ENCODE measurements around the gene OR2D3.

The OR2D3 gene

GRCh38 chr11:6926208-6927029 is 5.6 kb downstream of the OR2D3 start, which contains the start of gene ZNF215:
ZNF215 (plus strand) TSS chr11:6926426; CDS start chr11:6932273, 5,847 bp downstream.
- Histone ChIP-seq H4K8ac (ENCODE audit: low read depth, low read length) (no peak within 1 kb of the TSS), H3K27ac (replicated peaks; ENCODE audit: low read length) (peak within 1 kb of the TSS; percentile 72), H2BK5ac (ENCODE audit: low read length) (peak within 1 kb of the TSS; percentile 30), H2AFZ (ENCODE audit: low read length) (peak within 1 kb of the TSS; percentile 96), H3K4ac (ENCODE audit: low read length) (no peak within 1 kb of the TSS), H2BK120ac (ENCODE audit: low read depth, low read length) (no peak within 1 kb of the TSS), H3K18ac (ENCODE audit: low read length) (peak within 1 kb of the TSS; percentile 99), H3K79me1 (ENCODE audit: low read depth, low read length) (peaks cover 2% of the 10 kb centered on the region), H4K91ac (ENCODE audit: low read depth, low read length, poor library complexity) (peak within 1 kb of the TSS; percentile 9), H2AK5ac (ENCODE audit: low read depth, low read length) (no peak within 1 kb of the TSS), H3K4me2 (ENCODE audit: insufficient read depth, low read length, poor library complexity, severe bottlenecking) (peak within 1 kb of the TSS; percentile 71), H3K9ac (ENCODE audit: low read depth, low read length, poor library complexity) (peak within 1 kb of the TSS; percentile 95), H3K23ac (ENCODE audit: low read depth, low read length, poor library complexity) (peak within 1 kb of the TSS; percentile 34), H3K4me1 (ENCODE audit: control insufficient read depth in 2 of 2, insufficient read depth in 1 of 2, low read depth in 1 of 2, low read length in 2 of 2) (peaks cover 0 to 11% of the 10 kb centered on the region in 2 donors), H3K27me3 (ENCODE audit: control insufficient read depth in 3 of 3, insufficient read depth in 3 of 3, low read depth in 1 of 3, low read length in 3 of 3) (no peaks in the 10 kb centered on the region), H3K36me3 (replicated peaks in 1 of 2; ENCODE audit: control insufficient read depth in 2 of 2, insufficient read depth in 2 of 2, low read length in 2 of 2) (peaks cover 0 to 8% of the 10 kb centered on the region in 2 donors), H3K4me3 (ENCODE audit: low read length in 2 of 2) (peak within 1 kb of the TSS; percentile 87 to 90), H2BK12ac (ENCODE audit: low read length) (no peak within 1 kb of the TSS), H2BK15ac (ENCODE audit: low read length) (peak within 1 kb of the TSS; percentile 35), H3K14ac (ENCODE audit: low read length) (no peak within 1 kb of the TSS), H3K9me3 (replicated peaks in 1 of 2; ENCODE audit: control insufficient read depth in 2 of 2, insufficient read depth in 1 of 2, low read depth in 1 of 2, low read length in 2 of 2) (no peaks in the 10 kb centered on the region)
- DNase-seq (ENCODE audit: low spot score): peak; percentile 78
- no CpG with 5 or more reads among the region's 61 CpGs for WGBS, 2 donors (ENCODE audit: extremely low coverage in 2 of 2, insufficient read length in 2 of 2, insufficient replicate concordance in 1 of 2)

DNA sequence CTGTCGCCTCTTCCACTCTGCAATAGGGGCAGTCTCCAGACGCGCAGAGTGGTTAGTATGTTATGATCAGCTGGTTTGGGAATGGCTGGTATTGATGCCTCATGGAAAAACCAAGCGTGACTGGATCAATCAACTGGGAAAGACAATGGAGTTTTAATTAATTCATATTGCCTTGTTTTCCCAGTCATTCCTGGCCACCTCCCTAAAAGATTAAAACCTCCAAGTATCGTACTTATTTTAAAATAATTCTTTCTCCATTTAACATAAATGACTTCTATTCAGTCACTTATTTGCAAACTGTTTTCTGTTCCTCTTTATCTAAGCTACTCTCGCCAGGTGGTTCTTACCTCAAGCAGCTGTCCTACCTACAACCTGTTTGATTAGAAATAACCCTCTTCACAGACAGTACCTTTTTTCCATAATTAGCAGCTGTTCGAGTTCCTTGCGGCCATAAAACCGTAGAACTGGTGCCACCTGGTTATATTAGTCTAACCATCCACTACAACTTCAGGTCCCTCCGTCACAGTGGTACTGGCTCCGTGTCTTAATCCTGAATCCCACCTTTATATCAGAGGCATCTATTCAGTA is 6.3 kb downstream of the OR2D3 start:
- Histone ChIP-seq H2AFZ (ENCODE audit: low read length) (peak overlapping the region; percentile 96), H4K91ac (ENCODE audit: low read depth, low read length, poor library complexity) (no peak overlapping the region), H3K4me3 (ENCODE audit: low read length in 2 of 2) (peak overlapping the region; percentile 87 to 90), H3K9me3 (replicated peaks in 1 of 2; ENCODE audit: control insufficient read depth in 2 of 2, insufficient read depth in 1 of 2, low read depth in 1 of 2, low read length in 2 of 2) (no peaks in the 10 kb centered on the region), H3K18ac (ENCODE audit: low read length) (no peak overlapping the region), H3K4me1 (ENCODE audit: control insufficient read depth in 2 of 2, insufficient read depth in 1 of 2, low read depth in 1 of 2, low read length in 2 of 2) (peaks cover 0 to 11% of the 10 kb centered on the region in 2 donors), H2BK5ac (ENCODE audit: low read length) (no peak overlapping the region), H4K8ac (ENCODE audit: low read depth, low read length) (no peak overlapping the region), H3K4ac (ENCODE audit: low read length) (no peak overlapping the region), H2BK12ac (ENCODE audit: low read length) (no peak overlapping the region), H3K14ac (ENCODE audit: low read length) (no peak overlapping the region), H2AK5ac (ENCODE audit: low read depth, low read length) (no peak overlapping the region), H3K27me3 (ENCODE audit: control insufficient read depth in 3 of 3, insufficient read depth in 3 of 3, low read depth in 1 of 3, low read length in 3 of 3) (no peaks in the 10 kb centered on the region), H3K23ac (ENCODE audit: low read depth, low read length, poor library complexity) (peak overlapping the region; percentile 34), H3K36me3 (replicated peaks in 1 of 2; ENCODE audit: control insufficient read depth in 2 of 2, insufficient read depth in 2 of 2, low read length in 2 of 2) (peaks cover 0 to 11% of the 10 kb centered on the region in 2 donors), H3K4me2 (ENCODE audit: insufficient read depth, low read length, poor library complexity, severe bottlenecking) (peak overlapping the region; percentile 71), H2BK120ac (ENCODE audit: low read depth, low read length) (no peak overlapping the region), H3K27ac (replicated peaks; ENCODE audit: low read length) (no peak overlapping the region), H3K9ac (ENCODE audit: low read depth, low read length, poor library complexity) (peak overlapping the region; percentile 95), H2BK15ac (ENCODE audit: low read length) (no peak overlapping the region), H3K79me1 (ENCODE audit: low read depth, low read length) (peaks cover 2% of the 10 kb centered on the region)
- WGBS, 2 donors (ENCODE audit: extremely low coverage in 2 of 2, insufficient read length in 2 of 2, insufficient replicate concordance in 1 of 2): 100% methylated on average over 1 of the region's 11 CpGs; no CpG with 5 or more reads in 1 of the 2 donors
- DNase-seq (ENCODE audit: low spot score): no peak

GRCh38 chr11:6928916-6929315 is 8.1 kb downstream of the OR2D3 start:
- Histone ChIP-seq H3K4ac (ENCODE audit: low read length) (no peak overlapping the region), H3K9me3 (replicated peaks in 1 of 2; ENCODE audit: control insufficient read depth in 2 of 2, insufficient read depth in 1 of 2, low read depth in 1 of 2, low read length in 2 of 2) (peaks cover 0 to 4% of the 10 kb centered on the region in 2 donors), H3K36me3 (replicated peaks in 1 of 2; ENCODE audit: control insufficient read depth in 2 of 2, insufficient read depth in 2 of 2, low read length in 2 of 2) (peaks cover 0 to 23% of the 10 kb centered on the region in 2 donors), H2AFZ (ENCODE audit: low read length) (no peak overlapping the region), H4K8ac (ENCODE audit: low read depth, low read length) (no peak overlapping the region), H2BK15ac (ENCODE audit: low read length) (no peak overlapping the region), H3K9ac (ENCODE audit: low read depth, low read length, poor library complexity) (no peak overlapping the region), H3K27ac (replicated peaks; ENCODE audit: low read length) (no peak overlapping the region), H3K4me3 (ENCODE audit: low read length in 2 of 2) (no peak overlapping the region), H2BK120ac (ENCODE audit: low read depth, low read length) (no peak overlapping the region), H3K4me2 (ENCODE audit: insufficient read depth, low read length, poor library complexity, severe bottlenecking) (no peak overlapping the region), H2AK5ac (ENCODE audit: low read depth, low read length) (no peak overlapping the region), H2BK5ac (ENCODE audit: low read length) (no peak overlapping the region), H3K4me1 (ENCODE audit: control insufficient read depth in 2 of 2, insufficient read depth in 1 of 2, low read depth in 1 of 2, low read length in 2 of 2) (peaks cover 0 to 11% of the 10 kb centered on the region in 2 donors), H2BK12ac (ENCODE audit: low read length) (no peak overlapping the region), H3K27me3 (ENCODE audit: control insufficient read depth in 3 of 3, insufficient read depth in 3 of 3, low read depth in 1 of 3, low read length in 3 of 3) (no peaks in the 10 kb centered on the region), H3K18ac (ENCODE audit: low read length) (no peak overlapping the region), H3K14ac (ENCODE audit: low read length) (no peak overlapping the region), H3K79me1 (ENCODE audit: low read depth, low read length) (peaks cover 2% of the 10 kb centered on the region), H3K23ac (ENCODE audit: low read depth, low read length, poor library complexity) (no peak overlapping the region), H4K91ac (ENCODE audit: low read depth, low read length, poor library complexity) (no peak overlapping the region)
- no peak for DNase-seq (ENCODE audit: low spot score)
- no CpG with 5 or more reads among the region's 4 CpGs for WGBS, 2 donors (ENCODE audit: extremely low coverage in 2 of 2, insufficient read length in 2 of 2, insufficient replicate concordance in 1 of 2)

GRCh38 chr11:6931146-6931713 is 10.4 kb downstream of the OR2D3 start:
- H3K18ac ChIP-seq (ENCODE audit: low read length): no peak overlapping the region
- H3K14ac ChIP-seq (ENCODE audit: low read length): no peak overlapping the region
- H2BK5ac ChIP-seq (ENCODE audit: low read length): no peak overlapping the region
- peaks cover 2% of the 10 kb centered on the region for H3K79me1 ChIP-seq (ENCODE audit: low read depth, low read length)
- H2AFZ ChIP-seq (ENCODE audit: low read length): no peak overlapping the region
- H3K9ac ChIP-seq (ENCODE audit: low read depth, low read length, poor library complexity): no peak overlapping the region
- H3K4me2 ChIP-seq (ENCODE audit: insufficient read depth, low read length, poor library complexity, severe bottlenecking): no peak overlapping the region
- H2BK120ac ChIP-seq (ENCODE audit: low read depth, low read length): no peak overlapping the region
- no peak for DNase-seq (ENCODE audit: low spot score)
- no peaks in the 10 kb centered on the region for H3K27me3 ChIP-seq (ENCODE audit: control insufficient read depth in 3 of 3, insufficient read depth in 3 of 3, low read depth in 1 of 3, low read length in 3 of 3)
- no peak overlapping the region for H2BK12ac ChIP-seq (ENCODE audit: low read length)
- H3K23ac ChIP-seq (ENCODE audit: low read depth, low read length, poor library complexity): no peak overlapping the region
- H4K8ac ChIP-seq (ENCODE audit: low read depth, low read length): no peak overlapping the region
- H2BK15ac ChIP-seq (ENCODE audit: low read length): no peak overlapping the region
- H3K9me3 ChIP-seq (replicated peaks in 1 of 2; ENCODE audit: control insufficient read depth in 2 of 2, insufficient read depth in 1 of 2, low read depth in 1 of 2, low read length in 2 of 2): peaks cover 0 to 6% of the 10 kb centered on the region in 2 donors
- WGBS, 2 donors (ENCODE audit: extremely low coverage in 2 of 2, insufficient read length in 2 of 2, insufficient replicate concordance in 1 of 2): no CpG with 5 or more reads among the region's 3 CpGs
- H3K4me3 ChIP-seq (ENCODE audit: low read length in 2 of 2): no peak overlapping the region
- H4K91ac ChIP-seq (ENCODE audit: low read depth, low read length, poor library complexity): no peak overlapping the region
- H3K27ac ChIP-seq (replicated peaks; ENCODE audit: low read length): no peak overlapping the region
- H3K4me1 ChIP-seq (ENCODE audit: control insufficient read depth in 2 of 2, insufficient read depth in 1 of 2, low read depth in 1 of 2, low read length in 2 of 2): peaks cover 0 to 5% of the 10 kb centered on the region in 2 donors
- no peak overlapping the region for H2AK5ac ChIP-seq (ENCODE audit: low read depth, low read length)
- H3K36me3 ChIP-seq (replicated peaks in 1 of 2; ENCODE audit: control insufficient read depth in 2 of 2, insufficient read depth in 2 of 2, low read length in 2 of 2): peaks cover 2 to 40% of the 10 kb centered on the region in 2 donors
- no peak overlapping the region for H3K4ac ChIP-seq (ENCODE audit: low read length)
